Medulla oblongata (tissue), 1 donor: ENCODE data around the gene GPALPP1.
A peak's percentile ranks its signal among the peaks of the same experiment; 100 is the strongest.
"Not testable (repeated sequence)": the region's sequence is repeated elsewhere in the genome, so short reads cannot be mapped to it uniquely, and the experiment has no call there.

ENCODE experiments used
- DNase-seq: peaks from one replicate; pipeline ENCODE4 v3.0.0-alpha.2; 2015; ENCODE audit errors: extremely low spot score

The GPALPP1 gene

DNA sequence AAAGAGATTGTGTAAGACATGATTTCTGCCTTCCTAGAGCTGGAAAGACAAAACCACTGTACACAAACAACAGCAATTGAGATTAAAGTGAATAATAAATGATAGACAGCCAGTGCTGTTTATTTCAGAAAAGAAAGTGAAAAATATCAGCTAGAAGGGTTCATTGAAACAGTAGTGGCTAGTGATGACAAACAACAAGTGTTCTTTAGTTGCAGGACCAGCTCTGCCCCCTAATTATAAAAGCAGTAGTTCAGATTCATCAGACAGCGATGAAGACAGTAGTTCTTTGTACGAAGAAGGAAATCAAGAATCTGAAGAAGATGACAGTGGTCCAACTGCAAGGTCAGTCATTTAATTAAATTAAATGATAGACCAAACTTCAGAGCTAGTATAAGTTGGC is 14.8 kb downstream of the GPALPP1 start:
- DNase-seq: no peak

GRCh38 chr13:45007225-45007624 is 17.9 kb downstream of the GPALPP1 start:
- no peak for DNase-seq

- DNase-seq: no peak
Observed at GRCh38 chr13:45007823-45008222, 18.5 kb downstream of the GPALPP1 start.

- DNase-seq: no peak
Observed at GRCh38 chr13:45011198-45011597, 21.9 kb downstream of the GPALPP1 start.

GRCh38 chr13:45015300-45015699 is 26.0 kb downstream of the GPALPP1 start:
- no peak for DNase-seq

- no peak for DNase-seq
Observed at GRCh38 chr13:45016792-45017425, 27.6 kb downstream of the GPALPP1 start.

- not testable (repeated sequence) for DNase-seq
Observed at GRCh38 chr13:45019981-45020380, 30.6 kb downstream of the GPALPP1 start.

DNA sequence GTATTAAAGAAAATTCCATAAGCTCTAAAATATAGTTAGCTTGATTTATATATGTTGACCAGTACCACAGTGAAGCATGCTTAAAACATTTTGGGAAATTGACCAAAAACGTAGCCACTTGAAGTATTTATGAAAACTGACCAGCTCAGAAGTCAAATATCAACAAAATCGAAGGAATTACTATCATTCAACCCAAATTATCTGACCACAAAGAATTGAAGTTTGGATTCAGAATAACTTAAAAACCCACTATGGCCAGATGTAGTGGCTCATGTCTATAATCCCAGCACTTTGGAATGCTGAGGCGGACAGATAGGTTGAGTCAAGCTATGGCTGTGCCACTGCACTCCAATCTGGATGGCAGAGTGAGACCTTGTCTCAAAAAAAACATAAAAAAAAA is 31.9 kb downstream of the GPALPP1 start:
- DNase-seq: no peak

GRCh38 chr13:45024847-45025246 is 35.5 kb downstream of the GPALPP1 start:
- DNase-seq: no peak

DNA sequence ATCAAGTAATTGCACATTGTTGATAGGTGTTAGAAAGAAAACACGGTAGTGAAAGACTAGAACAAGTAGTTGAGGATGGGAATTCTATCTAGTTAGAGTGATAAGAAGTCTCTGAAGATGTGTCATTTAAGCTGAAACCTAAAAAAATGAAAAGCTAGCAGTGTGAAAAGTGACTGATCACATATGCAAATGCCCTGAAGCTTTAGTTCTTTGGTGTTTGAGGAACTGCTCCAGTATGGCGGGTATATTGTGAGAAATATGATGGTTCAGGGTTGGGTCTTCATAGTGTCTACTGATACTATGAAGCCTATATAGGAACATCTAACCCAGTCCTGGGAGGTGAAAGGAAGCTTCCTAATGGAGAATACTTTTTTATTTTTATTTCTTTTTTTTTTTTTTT is 45.0 kb downstream of the GPALPP1 start:
- no peak for DNase-seq

- no peak for DNase-seq
Observed at GRCh38 chr13:45036206-45036605, 46.9 kb downstream of the GPALPP1 start.

DNA sequence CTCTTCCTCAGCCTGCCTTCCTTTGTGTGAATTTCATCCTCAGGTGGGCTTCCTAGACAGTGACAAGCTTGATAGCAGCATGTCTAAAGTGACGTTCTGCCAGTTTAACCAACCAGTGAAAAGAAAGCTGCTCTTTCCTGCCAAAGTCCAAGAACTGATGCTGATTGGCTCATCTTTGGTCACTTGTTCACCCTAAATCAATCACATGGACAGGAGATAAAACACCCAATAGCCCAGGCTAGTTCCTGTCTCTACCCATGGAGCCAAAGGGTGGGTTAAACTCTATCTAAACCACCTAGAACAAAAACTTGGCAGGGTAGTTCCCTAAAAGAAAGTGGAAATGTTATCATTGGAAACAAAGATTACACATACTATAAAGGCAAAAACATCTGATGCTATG is 50.8 kb downstream of the GPALPP1 start:
- no peak for DNase-seq

DNA sequence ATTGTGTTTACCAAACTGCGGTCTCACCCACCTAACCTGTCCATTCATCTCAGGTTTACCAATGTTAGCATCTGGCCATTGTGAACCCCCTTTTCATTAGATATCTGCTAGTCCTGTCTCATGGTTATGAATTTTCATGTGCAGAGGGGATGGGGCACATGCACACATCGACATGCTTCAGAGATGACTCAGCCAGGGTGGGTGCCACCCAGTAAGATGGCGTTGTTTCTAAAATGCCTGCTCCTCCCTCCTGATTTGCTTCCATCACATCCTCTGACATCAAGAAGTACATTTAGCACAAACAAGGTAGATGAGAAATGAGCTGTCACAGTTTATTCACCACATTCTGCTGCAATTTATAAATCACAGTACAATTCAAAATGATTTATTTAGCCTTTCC is 51.3 kb downstream of the GPALPP1 start:
- no peak for DNase-seq

DNA sequence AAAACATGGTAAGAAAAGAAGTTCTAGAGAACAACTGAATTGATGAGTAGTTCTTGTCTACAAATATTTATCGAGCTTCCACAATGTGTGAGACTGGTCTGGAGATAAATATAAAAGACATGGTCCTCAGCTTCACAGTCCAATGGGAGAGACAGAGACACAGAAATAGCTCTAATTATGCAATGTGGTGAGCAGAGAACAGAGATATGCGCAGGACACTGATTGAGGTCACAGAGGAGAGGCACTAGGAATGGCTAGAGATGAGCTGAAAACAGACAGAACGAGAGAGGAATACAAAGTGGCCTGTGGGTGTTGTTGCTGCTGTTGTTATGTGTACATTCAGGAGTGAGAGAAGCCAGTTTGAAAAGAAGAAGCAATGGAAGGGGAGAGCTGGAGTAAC is 53.2 kb downstream of the GPALPP1 start:
- DNase-seq: no peak

GRCh38 chr13:45046445-45046844 is 57.1 kb downstream of the GPALPP1 start:
- DNase-seq: no peak

GRCh38 chr13:45047394-45048310 is 58.3 kb downstream of the GPALPP1 start:
- peak; percentile 95 for DNase-seq

DNA sequence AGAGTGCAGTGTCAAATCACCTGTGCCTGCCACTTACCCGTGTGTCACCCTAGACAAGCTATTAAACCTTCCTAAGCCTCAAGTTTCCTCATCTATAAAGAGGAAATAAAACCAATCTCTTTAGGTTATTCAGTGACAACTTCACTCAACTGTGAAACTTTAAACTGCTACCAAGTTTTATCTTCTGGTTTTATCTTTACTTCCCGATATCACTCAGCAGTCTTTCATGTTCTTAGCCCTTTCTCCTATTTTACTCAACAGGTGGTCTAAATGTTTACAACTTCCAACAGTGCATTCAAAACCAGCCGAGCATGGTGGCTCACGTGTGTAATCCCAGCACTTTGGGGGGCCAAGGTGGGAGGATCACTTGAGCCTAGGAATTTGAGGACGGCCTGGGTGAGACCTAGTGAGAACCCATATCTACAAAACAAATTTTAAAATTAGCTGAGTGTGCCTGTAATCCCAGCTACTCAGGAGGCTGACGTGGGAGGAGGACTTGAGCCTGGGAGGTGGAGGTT is 59.6 kb downstream of the GPALPP1 start:
- no peak for DNase-seq

GRCh38 chr13:45049478-45049877 is 60.1 kb downstream of the GPALPP1 start:
- no peak for DNase-seq

GRCh38 chr13:45051315-45051714 is 62.0 kb downstream of the GPALPP1 start:
- DNase-seq: no peak

DNA sequence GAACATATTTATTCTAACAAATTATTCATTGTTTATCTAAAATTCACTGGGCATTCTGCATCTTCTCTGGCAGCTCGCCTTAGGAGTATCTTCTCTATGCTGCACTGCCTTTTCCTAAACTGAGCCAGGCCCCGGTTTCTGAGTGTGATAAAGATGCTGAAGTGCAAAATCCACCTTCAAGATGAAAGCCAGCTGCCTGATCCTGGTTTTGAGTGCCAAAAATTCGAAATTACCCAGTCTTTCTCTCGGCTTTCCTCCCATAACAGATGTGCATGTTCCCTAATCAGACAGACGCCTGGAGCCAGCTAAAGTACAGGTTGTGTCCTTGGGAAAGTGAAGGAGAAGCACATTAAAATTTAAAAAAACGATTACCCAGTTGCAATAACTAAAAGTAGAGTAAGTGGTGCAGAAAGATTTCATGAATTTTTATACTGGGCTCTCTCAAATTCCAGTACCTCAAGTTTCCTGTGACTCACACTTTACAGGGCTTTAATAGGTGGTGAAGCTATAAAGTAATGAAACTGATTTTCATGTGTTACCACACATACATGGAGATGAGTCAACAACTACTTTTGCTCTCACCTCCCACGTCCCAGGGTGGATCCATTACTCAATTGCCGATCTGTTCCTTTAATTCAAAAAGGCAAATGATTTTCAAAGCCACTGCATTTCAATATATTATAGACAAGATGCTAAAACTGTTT is 66.0 kb downstream of the GPALPP1 start:
- no peak for DNase-seq

DNA sequence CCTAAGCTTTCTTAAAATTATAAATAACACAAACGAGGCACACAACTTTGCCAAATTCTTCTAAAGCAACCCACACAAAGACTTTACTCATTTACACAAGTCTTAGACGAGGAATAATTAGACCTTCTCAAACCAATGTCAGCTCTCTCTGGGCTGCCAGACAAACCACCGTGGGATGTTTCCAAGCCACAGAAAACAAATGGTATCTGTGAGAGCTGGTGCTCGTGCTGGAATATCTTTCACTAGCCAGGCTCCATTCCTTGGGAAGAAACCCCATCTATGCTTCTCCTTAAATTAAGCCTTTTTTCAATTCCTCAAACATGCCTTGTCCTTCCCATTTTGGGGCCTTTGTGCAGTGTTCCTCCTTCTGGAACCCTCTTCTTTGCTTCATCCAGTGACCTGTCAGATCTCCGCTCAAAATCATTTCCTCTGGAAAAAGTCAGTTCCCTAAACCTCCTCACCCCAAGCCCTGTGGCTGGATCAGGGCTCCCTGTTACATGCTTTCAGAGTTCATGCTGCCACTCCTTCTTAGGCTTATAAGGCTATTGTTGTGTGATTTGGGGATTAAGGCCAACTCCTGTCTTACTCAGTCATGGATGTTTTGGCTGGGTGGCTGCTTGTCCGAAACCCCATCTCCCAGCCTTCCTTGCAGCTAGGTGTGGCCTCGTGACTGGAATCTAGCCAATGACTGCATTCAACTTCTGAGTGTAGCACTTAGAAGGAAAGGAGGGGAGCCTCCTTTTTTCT is 66.7 kb downstream of the GPALPP1 start:
- peak; percentile 53 for DNase-seq

- no peak for DNase-seq
Observed at GRCh38 chr13:45060062-45060461, 70.7 kb downstream of the GPALPP1 start.
